HG03460 (cell line): Measurements from ENCODE around the gene SAXO1.
"Not testable (repeated sequence)": the region's sequence is repeated elsewhere in the genome, so short reads cannot be mapped to it uniquely, and the experiment has no call there.

Source experiments
- ATAC-seq: cut with Tn5 transposase; IDR thresholded peaks from one replicate; pipeline ENCODE4 v1.9.1; 2021; ENCODE audit not compliant: unreplicated experiment

SAXO1 gene, protein sequence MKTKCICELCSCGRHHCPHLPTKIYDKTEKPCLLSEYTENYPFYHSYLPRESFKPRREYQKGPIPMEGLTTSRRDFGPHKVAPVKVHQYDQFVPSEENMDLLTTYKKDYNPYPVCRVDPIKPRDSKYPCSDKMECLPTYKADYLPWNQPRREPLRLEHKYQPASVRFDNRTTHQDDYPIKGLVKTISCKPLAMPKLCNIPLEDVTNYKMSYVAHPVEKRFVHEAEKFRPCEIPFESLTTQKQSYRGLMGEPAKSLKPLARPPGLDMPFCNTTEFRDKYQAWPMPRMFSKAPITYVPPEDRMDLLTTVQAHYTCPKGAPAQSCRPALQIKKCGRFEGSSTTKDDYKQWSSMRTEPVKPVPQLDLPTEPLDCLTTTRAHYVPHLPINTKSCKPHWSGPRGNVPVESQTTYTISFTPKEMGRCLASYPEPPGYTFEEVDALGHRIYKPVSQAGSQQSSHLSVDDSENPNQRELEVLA

DNA sequence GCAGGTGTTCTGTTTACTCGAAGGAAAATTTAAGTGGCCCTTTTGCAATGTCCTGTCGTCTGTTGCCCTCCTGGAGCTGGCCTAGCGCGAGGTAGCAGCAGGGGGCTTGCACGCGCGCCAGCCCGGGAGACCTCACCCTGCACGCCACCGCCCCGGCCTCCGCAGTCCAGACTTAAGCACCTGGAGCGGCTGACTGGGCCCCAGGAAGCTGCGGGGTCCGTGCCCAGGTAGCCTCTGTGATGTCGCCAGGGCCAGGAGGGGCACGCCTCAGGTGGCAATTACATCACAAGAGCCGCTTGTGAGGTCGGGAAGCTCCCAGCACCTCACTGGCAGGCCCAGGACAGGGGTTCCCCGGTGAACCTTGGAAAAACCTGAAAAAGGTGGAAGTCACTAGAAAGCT lies at the start of gene SAXO1:
Gene SAXO1, minus strand, starts transcription at position 195 of the 400 bp plus-strand sequence. CDS start 301 bp downstream, outside the sequence.
- ATAC-seq = no peak

DNA sequence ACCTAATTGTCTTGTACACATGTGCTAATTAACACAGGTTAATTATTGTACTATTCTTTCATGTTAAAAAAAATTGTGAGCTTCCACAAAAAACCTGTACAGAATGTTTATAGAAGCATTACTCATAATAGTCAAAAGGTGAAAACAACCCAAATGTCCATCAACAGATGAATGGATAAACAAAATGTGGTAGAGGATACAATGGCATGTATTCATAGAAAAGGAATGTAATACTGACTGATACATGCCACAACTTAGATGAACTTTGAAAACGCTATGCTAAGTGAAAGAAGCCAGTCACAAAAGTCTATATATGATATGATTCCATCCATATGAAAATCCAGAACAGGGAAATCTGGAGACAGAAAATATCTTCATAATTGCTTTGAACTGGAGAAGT lies 41.8 kb upstream of the SAXO1 start:
- ATAC-seq = no peak

DNA sequence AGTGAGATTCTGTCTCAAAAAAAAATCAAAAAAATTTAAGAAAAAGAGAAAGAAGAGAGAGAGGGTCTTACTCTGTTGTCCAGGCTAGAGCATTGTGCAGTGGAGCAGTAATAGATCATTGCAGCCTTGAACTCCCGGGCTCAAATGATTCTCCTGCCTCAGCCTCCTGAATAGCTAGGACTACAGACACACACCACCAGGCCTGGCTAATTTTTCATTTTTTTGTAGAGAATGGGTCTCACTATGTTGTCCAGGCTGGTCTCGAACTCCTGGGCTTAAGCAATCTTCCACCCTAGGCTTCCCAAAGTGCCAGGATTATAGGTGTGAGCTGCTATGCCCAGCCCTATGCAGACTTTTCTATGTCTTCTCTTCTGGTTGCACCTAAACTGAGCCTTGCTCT lies 41.2 kb upstream of the SAXO1 start:
- ATAC-seq = no peak

DNA sequence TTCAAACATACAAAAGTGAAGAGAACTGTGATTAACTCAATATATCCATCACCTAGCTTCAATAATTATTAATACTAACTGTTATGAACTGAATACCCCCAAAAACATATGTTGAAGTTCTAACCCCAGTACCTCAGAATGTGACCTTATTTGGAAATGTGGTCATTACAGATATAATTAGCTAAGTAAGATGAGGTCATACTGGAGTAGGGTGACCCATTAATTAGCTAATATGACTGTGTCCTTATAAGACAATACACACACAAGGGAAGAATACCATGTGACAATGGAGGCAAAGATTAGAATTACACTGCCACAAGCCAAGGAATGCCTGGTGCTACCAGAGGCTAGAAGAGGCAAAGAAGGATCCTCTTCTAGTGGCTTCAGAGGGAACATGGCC lies 24.0 kb upstream of the SAXO1 start:
- ATAC-seq = no peak

DNA sequence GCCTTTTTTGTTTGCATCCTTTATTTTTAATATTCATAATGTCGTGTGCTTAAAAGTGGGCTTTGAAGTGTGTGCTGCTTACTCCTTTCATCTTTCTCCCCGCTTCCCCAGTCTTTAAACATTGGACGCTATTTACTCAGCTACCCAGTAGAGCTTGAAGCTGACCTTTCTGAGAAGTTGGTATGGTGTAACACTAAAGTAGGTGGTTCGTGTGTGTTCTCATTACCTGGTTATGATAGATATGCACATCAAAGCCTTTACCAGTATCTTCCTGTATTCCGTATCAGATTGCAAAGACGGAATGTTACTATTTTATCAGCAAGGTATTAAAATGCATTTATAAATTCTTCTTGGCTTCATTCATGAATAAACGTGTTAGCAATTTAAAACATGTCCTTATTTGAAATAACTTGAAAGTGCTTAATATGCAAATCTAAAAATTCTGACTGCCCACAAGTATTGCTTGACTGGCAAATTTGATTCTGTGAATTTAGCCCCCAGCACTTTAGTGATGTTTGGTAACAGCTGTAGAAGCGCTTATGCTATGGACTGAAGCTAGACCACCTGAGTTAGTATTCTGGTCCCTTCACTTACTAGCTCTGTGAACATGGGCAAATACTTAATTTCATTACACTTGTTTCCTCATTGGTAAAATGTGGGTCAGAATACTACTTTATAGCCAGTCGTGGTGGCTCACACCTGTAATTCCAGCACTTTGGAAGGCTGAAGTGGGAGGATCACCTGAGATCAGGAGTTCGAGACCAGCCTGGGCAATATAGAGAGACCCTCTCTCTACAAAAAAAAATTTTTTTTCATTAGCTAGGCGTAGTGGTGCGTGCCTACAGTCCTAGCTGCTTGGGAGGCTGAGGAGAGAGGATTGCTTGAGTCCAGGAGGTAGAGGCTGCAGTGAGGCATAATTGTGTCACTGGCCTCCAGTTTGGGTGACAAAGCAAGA lies 17.9 kb upstream of the SAXO1 start:
- no peak for ATAC-seq

DNA sequence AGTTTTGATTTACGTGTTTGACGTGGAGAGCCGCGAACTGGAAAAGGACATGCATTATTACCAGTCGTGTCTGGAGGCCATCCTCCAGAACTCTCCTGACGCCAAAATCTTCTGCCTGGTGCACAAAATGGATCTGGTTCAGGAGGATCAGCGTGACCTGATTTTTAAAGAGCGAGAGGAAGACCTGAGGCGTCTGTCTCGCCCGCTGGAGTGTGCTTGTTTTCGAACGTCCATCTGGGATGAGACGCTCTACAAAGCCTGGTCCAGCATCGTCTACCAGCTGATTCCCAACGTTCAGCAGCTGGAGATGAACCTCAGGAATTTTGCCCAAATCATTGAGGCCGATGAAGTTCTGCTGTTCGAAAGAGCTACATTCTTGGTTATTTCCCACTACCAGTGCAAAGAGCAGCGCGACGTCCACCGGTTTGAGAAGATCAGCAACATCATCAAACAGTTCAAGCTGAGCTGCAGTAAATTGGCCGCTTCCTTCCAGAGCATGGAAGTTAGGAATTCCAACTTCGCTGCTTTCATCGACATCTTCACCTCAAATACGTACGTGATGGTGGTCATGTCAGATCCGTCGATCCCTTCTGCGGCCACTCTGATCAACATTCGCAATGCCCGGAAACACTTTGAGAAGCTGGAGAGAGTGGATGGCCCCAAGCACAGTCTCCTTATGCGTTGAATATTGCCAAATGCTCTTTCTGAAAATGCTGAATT lies 17.1 kb upstream of the SAXO1 start:
- no peak for ATAC-seq

DNA sequence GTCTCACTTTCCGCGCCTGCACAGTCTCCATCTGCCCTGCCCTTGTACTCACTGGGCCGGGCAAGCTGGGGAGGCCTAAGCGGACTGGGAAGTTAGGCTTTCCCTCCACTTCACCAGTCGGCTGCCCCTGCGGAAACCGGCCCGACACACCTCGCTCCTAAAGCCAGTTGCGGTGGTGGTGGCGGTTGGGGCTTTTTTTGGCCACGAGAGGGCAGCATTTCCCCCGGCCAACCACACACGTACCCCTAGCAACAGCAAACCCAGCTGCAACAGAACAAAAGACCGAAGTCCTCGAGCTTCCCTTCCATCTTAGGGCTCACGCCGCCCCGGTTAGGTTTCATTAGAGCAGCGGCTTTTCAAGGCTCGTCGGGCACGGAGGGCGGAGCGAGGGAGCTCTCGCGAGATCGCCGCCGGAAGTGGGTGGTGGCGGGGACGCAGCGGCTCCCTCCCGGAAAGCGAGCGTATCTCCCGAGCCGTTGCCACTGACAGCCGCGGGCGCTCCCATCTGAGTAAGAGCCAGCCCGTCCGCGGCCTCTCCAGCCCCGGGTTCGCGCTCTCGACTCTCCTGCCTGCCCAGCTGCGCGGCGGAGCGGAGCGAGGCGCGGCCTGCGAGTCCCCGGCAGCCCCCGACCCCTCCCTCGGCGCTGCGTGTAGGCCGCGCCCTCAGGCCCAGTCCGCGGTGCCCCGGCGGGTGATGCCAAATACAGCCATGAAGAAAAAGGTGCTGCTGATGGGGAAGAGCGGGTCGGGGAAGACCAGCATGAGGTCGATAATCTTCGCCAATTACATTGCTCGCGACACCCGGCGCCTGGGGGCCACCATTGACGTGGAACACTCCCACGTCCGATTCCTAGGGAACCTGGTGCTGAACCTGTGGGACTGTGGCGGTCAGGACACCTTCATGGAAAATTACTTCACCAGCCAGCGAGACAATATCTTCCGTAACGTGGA lies 16.2 kb upstream of the SAXO1 start, which contains the start of gene RRAGA:
Gene RRAGA, plus strand, starts transcription at position 462 of the 951 bp plus-strand sequence. Its CDS starts 233 bp downstream, at position 695.
- ATAC-seq = peak; percentile 91

DNA sequence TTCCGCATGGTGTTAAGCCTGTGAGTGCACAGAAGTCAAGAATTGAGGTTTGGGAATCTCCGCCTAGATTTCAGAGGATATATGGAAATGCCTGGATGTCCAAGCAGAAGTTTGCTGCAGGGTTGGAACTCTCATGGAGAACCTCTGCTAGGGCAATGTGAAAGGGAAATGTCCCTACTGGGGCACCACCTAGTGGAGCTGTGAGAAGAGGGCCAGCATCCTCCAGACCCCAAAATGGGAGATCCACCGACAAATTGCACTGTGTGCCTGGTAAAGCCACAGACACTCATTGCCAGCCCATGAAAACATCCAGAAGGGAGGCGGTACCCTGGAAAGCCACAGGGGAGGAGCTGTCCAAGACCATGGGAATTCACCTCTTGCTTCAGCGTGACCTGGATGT lies 3.6 kb upstream of the SAXO1 start:
- ATAC-seq = no peak

DNA sequence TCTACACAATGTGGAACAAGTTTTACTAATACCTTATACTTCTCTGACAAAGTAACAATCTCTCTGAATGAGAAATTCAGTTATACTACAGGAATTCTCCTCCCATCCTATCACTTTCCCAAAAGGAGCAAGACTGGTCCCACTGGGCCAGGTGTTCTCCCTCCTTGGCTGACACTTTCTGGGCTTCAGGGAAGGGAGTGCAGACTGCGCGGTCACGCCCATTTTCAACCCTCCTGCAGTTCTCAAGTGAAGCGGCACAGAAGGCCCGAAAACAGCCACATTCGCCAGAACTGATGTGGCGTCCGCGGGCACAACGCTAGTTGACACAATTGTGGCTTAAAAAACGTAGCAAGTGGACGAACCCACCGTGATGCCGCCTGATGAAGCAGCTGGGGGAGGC lies 603 bp downstream of the SAXO1 start:
- ATAC-seq = no peak

DNA sequence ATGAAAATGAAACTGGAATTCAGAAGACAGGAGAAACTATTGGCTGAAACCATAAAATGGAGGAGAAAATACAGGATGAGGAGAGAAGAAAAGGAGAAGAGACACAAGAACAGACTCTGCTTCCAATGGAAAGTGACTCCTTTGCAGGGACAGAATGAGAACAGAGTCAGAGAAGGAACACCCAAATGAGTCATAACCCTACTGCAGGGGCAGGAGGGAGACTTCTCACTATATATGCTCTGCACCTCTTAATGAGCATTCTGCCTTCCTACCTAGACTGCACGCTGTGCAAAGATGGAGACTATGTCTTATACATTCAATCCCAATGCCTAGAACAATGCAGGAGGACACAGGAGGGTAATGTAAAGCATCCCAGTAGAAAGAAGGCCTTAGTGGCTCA lies 2.1 kb downstream of the SAXO1 start:
- ATAC-seq = no peak

DNA sequence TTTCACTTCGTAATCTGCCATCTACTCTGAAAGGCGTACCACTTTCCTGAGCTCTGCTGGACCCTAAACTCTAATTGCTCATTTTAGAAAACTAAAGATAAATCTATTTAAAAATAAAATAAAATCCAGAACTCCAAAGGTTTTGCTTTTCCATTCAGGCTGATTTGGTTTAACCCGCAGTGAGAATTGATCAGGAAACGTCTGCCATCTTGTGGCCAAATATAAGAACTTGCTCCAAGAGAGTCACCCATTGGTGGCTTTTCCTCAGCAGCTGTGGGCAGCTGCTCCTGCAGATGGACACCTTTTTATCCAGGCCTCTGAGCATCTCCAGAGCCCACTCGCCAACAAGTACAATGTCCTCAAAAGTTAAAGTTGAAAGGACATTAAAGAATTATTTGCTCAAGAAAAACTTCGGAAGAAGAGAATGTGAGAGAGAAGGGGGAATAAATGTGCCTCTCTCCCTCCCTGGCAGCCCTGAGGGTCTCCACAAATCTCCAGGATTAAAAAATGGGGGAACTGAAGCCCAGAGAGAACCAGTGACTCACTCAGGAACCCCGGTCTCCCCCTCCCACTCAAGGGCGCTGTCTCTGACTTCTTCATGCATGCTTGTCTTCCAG lies 4.1 kb downstream of the SAXO1 start:
- peak; percentile 64 for ATAC-seq

DNA sequence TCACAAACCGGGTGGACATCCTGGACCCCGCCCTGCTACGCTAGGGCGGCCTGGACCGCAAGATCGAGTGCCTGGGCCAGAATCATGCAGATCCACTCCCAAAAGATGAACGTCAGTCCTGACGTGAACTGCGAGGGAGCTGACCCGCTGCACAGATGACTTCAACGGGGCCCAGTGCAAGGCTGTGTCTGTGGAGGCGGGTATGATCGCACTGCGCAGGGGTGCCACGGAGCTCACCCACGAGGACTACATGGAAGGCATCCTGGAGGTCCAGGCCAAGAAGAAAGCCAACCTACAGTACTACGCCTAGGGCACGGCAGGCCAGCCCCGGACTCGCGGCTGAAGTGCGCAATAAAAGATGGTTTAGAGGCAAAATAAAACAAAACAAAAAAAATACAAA lies 5.2 kb downstream of the SAXO1 start:
- no peak for ATAC-seq

DNA sequence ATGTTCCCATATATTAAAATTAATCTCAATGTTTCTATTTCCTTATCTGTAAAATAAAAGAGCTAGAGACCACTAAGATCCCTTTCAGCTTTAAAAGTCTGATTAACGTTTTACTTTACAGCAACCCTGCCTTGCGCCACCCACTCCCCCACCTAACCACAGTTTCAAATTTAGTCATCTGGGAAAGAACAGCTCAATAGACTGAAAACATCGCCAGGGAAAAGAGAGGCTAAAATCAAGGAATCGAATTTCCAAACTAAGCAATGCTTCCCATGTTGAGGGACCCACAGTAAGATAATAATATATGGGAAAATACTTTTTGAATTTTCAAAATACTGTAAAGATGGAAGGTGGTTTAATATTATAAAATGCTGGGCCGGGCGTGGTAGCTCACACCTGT lies 6.6 kb downstream of the SAXO1 start:
- ATAC-seq = no peak

DNA sequence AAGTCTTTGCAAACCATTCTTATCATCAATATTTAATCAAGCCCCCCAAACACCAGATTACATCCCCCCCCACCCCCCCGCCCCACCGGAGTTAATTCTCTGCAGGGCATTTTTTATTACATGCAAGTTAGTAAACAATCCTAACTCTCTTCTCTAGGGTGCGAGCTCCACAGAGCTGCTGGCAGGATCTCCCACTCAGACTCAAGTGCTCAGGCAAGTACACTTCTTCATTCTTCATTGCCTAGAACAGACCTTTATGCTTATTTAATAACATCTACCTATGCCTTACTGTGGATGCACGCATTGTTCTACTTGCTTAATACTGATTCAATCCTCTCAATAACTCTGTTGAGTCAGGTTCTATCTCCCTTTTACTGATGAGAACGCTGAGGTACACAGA lies 9.9 kb downstream of the SAXO1 start:
- ATAC-seq = no peak

DNA sequence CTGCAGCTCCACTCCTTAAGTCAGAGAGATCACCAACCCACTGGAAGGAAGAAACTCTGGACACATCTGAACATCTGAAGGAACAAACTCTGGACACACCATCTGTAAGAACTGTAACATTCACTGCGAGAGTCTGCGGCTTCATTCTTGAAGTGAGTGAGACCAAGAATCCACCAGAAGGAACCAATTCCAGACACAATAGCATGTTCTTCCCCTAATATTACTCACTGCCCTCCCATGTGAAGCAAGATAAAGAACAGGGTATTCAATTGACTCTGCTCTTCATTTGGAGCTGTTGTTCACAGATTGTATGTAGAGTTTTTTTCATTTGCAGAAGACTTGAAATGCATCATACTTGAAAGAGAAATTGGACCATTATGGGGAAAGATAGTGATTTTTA lies 10.8 kb downstream of the SAXO1 start:
- no peak for ATAC-seq

DNA sequence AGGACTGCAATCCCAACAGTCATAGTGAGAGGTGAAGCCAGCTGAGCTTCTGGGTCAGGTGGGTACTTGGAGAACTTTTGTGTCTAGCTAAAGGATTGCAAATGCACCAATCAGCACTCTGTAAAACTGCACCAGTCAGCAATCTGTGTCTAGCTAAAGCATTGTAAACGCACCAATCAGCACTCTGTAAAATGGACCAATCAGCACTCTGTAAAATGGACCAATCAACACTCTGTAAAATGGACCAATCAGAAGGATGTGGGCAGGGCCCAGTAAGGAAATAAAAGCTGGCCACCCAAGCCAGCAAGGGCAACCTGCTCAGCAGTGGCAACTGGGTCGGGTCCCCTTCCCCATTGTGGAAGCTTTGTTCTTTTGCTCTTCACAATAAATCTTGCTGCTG lies 11.4 kb downstream of the SAXO1 start:
- ATAC-seq = not testable (repeated sequence)

DNA sequence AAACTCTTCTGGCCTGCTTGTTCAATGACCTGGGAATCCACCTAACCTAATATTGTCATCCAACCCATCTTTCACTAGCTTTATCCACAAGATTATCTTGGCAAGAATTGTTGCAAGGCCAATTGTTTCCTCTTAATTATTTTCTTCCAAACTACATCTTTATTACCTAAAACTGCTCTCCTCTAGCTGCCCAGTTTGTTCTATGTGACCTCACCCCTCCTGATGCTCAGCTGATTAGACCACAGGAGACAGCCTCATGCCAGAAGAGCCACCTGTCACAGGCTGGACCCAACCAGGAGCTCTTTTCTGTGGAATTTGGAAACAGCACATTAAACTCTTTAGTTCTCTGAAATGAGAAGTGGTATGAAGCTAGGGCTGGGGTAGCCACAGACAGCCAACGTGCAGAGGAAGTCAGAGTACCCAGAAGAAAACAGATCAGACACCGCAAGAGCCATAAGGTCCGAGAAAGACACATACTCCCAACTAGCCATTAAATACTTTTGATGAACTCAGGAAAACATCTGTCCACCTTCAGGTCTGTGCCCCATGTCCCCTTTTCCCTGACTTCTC lies 12.0 kb downstream of the SAXO1 start:
- no peak for ATAC-seq

DNA sequence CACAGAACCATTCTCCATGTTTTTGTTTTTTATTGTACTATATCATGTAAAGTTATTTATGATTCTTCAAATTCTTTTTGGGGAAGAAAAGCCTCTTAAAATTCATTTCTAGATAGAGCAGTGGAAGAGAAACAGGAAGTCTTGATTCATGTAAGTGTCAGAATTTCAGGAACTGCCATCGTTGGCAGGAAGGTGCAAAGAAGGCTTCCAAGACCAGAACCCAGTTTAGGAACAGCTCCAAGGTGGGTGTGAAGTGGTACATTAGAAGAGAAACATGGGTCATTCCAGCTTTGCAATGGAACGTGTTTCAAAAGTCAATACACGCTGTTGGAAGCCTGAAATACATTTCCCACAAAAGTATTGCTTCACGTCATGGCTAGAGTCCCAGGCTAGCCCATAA lies 14.8 kb downstream of the SAXO1 start:
- no peak for ATAC-seq

DNA sequence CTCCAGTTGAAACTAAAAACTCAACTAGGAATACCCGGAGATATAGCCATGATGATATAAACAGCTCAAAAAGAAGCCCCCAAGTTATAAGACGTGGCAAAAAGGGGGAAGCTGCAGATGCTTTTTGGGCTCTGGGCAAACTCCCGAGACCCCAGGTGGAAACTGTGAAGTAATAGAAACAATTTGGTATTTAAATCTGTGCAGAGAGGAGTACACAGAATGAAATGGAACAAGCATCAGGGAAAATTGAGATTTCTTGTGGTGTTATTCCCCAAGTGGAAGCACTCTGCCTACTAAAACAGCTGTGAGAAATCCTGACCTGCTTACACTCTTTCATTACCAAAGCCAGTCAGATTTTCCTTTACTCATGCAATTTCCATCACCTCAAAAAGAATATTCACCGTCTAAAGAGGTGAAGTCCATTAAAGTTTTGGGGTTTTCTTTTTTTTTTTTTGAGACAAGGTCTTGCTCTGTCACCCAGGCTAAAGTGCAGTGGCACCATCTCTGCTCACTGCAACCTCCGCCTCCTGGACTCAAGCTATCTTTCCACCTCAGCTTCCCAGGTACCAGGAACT lies 23.5 kb downstream of the SAXO1 start:
- ATAC-seq = no peak
